ENCODE results near the gene TMC7. TPM values are rescaled to one million over a fixed set of nuclear protein-coding genes. Genes with fewer than 3 reads are reported as not detected.

Gene TMC7
- total RNA-seq, 1 donor from 2014 or later, result 1.4 TPM

DNA sequence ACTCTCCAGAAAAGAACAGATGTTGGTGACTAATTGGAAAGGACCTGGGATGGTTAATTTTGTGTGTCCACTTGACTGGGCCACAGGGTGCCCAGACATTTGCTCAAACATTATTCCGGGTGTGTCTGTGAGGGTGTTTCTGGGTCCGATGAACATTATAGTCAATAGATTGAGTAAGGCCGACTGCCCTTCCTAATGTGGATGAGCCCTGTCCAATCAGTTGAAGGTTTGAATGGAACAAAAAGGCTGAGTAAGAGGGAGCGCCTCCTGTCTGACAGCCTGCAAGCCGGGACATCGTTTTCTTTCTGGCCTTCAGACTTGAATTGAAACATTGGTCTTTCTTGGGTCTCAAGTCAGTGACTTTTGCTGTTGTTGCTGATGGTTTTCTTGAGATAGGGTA lies 107.2 kb downstream of the TMC7 start:
- Mint-ChIP-seq H3K4me3 (no peak overlapping the region), H3K4me1 (ENCODE audit: unreplicated experiment) (peaks cover 23% of the 10 kb centered on the region), H3K27me3 (no peaks in the 10 kb centered on the region), H3K27ac (no peak overlapping the region), H3K9me3 (peaks cover 9% of the 10 kb centered on the region), H3K36me3 (peaks cover 3% of the 10 kb centered on the region)
- no peak for DNase-seq (ENCODE audit: extremely low spot score, unreplicated experiment)
- TF ChIP-seq, protein P1, sequence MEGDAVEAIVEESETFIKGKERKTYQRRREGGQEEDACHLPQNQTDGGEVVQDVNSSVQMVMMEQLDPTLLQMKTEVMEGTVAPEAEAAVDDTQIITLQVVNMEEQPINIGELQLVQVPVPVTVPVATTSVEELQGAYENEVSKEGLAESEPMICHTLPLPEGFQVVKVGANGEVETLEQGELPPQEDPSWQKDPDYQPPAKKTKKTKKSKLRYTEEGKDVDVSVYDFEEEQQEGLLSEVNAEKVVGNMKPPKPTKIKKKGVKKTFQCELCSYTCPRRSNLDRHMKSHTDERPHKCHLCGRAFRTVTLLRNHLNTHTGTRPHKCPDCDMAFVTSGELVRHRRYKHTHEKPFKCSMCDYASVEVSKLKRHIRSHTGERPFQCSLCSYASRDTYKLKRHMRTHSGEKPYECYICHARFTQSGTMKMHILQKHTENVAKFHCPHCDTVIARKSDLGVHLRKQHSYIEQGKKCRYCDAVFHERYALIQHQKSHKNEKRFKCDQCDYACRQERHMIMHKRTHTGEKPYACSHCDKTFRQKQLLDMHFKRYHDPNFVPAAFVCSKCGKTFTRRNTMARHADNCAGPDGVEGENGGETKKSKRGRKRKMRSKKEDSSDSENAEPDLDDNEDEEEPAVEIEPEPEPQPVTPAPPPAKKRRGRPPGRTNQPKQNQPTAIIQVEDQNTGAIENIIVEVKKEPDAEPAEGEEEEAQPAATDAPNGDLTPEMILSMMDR (conservative IDR thresholded peaks at IDR 0.05), result no peak

DNA sequence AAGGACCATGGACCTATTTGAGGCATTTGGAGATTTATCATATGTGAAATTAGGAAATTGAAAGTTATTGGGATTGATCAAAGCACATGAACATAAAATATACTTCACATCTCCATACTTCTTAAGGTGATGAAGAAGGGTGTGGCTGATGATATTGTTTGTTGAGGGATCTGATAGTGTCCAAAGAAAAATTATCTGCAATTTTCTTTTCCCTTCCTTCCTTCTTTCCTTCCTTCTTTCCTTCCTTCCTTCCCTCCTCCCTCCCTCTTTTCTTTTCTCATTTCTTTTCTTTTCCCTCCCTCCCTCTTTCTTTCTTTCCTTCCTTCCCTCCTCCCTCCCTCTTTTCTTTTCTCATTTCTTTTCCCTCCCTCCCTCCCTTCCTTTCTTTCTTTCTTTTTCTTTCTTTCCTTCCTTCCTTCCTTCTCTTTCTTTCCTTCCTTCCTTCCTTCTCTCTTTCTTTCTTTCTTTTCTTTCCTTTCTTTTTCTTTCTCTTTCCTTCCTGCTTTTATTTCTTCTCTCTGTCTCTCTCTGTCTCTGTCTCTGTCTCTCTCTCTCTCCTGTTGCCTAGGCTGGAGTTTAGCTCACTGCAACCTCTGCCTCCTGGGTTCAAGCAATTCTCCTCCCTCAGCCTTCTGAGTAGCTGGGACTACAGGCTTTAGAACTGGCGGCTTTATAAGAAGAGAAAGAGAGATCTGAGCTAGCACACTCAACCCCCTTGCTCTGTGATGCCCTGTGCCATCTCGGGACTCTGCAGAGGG lies 109.1 kb downstream of the TMC7 start:
- no peak for DNase-seq (ENCODE audit: extremely low spot score, unreplicated experiment)
- Mint-ChIP-seq H3K27me3 (no peaks in the 10 kb centered on the region), H3K4me3 (no peak overlapping the region), H3K27ac (peak overlapping the region; percentile 86), H3K9me3 (peaks cover 12% of the 10 kb centered on the region), H3K4me1 (ENCODE audit: unreplicated experiment) (peaks cover 22% of the 10 kb centered on the region), H3K36me3 (peaks cover 2% of the 10 kb centered on the region)
- TF ChIP-seq, protein P1 (conservative IDR thresholded peaks at IDR 0.05), result no peak

DNA sequence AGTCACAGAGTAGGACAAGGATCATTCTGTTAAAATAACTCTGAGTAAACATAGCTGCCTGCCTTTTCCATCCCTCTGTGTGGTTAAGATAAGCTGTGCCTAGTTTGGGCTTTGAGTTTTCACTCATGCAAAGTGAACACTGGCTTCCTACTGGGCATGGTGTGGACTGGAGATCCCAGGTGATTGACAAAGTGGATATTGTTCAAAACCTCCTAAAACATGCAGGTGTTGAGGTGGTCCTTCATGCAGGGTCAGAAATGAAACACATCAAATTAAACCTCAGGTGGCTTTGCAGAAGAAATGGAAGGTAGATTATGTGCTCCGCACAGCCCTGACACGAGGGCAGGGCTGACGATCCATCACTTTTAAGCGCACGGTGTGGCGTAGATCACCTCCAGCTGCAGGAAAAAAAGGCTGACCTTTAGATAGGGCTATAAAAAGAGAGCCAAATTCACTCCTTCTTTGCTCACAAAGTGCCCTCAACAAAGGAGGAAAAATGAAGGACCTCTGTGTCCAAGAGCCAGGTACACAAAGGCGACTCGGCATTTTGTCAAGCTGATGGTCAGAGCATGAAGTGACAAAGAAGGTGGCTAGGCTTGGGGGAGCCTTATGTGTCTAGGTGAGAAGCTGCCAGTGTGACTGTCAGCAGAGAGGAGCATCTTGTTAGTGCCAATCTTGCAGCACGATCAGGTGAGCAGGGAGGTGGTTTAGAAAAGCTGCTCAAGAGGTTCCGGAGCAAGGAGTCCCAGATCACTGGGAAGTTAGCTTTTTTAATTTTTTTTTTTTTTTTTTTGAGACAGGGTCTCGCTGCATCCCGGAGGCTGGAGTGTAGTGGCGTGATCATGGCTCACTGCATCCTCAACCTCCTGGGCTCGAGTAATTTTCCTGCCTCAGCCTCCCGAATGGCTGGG lies 110.2 kb downstream of the TMC7 start:
- H3K4me3 Mint-ChIP-seq, result peak overlapping the region; percentile 16
- H3K27ac Mint-ChIP-seq, result peak overlapping the region; percentile 56

DNA sequence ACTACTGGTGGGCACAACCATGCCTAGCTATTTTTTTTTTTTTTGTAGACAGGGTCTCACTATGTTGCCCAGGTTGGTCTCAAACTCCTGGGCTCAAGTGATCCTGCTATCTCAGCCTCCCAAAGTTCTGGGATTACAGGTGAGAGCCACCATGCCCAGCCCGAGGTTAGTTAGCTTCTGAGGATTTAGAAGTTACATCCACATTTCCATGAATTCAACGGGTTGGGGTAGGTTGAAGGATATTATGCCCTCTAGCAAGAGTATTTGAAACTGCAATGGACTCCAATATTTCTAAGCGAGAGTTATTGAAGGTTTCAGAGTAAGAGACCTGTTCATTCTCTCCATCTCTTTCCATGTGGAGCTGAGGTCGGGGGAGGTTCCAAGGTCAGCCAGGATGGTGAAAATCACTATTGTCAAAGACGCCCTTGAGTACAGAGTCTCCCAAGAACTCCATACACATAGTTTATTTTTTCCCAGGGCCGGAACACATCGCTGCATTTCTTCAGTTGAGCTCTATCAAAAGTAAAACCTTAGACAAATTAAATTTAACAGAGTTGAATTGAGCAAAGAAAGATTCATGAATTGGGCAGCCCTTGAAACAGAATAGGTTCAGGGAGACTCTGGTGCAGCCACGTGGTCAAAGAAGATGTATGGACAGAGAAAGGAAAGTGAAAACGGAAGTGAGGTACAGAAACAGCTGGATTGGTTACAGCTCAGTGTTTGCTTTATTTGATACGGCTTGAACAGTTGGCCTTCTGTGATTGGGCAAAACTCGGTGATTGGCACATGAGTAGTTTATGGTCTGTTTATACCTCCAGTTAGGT lies 111.0 kb downstream of the TMC7 start:
- DNase-seq (ENCODE audit: extremely low spot score, unreplicated experiment), result no peak
- Mint-ChIP-seq H3K4me3 (no peak overlapping the region), H3K4me1 (ENCODE audit: unreplicated experiment) (peaks cover 22% of the 10 kb centered on the region), H3K9me3 (peaks cover 19% of the 10 kb centered on the region), H3K27me3 (no peaks in the 10 kb centered on the region), H3K27ac (no peak overlapping the region), H3K36me3 (peaks cover 5% of the 10 kb centered on the region)
- TF ChIP-seq, protein P1 (conservative IDR thresholded peaks at IDR 0.05), result peak; percentile 20

More for the DNA sequence above, 110.2 kb downstream of the TMC7 start:
- DNase-seq (ENCODE audit: extremely low spot score, unreplicated experiment), result no peak
- H3K4me1 Mint-ChIP-seq (ENCODE audit: unreplicated experiment), result peaks cover 22% of the 10 kb centered on the region
- H3K27me3 Mint-ChIP-seq, result no peaks in the 10 kb centered on the region
- H3K36me3 Mint-ChIP-seq, result peaks cover 5% of the 10 kb centered on the region
- H3K9me3 Mint-ChIP-seq, result peaks cover 16% of the 10 kb centered on the region
- TF ChIP-seq, protein P1 (conservative IDR thresholded peaks at IDR 0.05), result no peak

DNA sequence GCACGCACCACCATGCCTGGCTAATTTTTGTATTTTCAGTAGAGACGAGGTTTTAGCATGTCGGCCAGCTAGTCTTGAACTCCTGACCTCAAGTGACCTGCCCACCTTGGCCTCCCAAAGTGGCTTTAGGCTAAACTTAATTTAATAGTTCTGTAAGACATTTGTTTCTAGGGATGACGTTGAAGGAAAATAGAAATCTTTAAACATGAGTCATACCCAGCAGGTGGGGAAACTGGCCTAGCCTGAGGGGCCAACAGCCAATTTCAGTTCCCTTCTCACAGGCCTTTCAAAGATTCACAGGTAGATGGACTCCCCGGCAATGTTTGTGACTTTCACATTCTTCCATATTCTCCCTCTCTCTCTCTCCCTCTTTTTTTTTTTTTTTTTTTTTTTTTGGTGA lies 111.9 kb downstream of the TMC7 start:
- Mint-ChIP-seq H3K36me3 (peaks cover 5% of the 10 kb centered on the region), H3K9me3 (peaks cover 23% of the 10 kb centered on the region), H3K27ac (peak overlapping the region; percentile 85), H3K4me3 (no peak overlapping the region), H3K4me1 (ENCODE audit: unreplicated experiment) (peaks cover 22% of the 10 kb centered on the region), H3K27me3 (no peaks in the 10 kb centered on the region)
- TF ChIP-seq, protein P1 (conservative IDR thresholded peaks at IDR 0.05), result no peak
- no peak for DNase-seq (ENCODE audit: extremely low spot score, unreplicated experiment)
